ENCODE measurements around the gene AK1. TPM values are rescaled to one million over a fixed set of nuclear protein-coding genes. Genes with fewer than 3 reads are reported as not detected.
A peak's percentile ranks its signal among the peaks of the same experiment; 100 is the strongest.

The AK1 gene
- total and polyA plus RNA-seq, 2 experiments from 2014 or later = 175 to 413 TPM

- peak overlapping the region; percentile 97 for H3K27ac ChIP-seq
- H3K36me3 ChIP-seq = peaks cover 30% of the 10 kb centered on the region
Measured at GRCh38 chr9:127896395-127897192, 19.1 kb upstream of the AK1 start.

DNA sequence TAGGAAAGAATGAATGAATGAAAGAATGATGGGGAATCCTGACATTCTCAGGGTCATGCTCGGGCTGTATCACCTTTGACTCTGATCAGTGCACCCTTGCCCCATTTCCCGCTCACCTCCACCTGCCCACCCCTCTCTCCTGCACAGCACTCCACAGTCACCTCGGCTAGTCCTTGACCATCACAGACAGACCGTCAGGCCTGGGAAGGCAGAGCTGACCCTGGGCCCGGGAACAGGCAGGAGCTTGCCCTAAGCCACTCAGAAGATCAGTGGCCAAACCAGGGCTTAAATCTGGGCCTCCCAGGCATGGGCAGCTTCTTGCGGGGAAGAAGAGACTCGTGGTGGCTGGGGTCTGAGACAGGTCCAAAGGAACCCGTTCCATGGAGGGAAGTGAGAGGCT is 18.3 kb upstream of the AK1 start:
- no peak overlapping the region for H3K4me3 ChIP-seq

More at GRCh38 chr9:127896395-127897192, 19.1 kb upstream of the AK1 start:
- Histone ChIP-seq H3K4me1 (ENCODE audit: low read depth) (peaks cover 13% of the 10 kb centered on the region), H3K9me3 (ENCODE audit: low read depth) (no peaks in the 10 kb centered on the region), H3K27me3 (no peaks in the 10 kb centered on the region), H3K4me3 (peak overlapping the region; percentile 18)
- no peak for DNase-seq (ENCODE audit: low read depth in 1 of 2, low spot score in 1 of 2)
- TF ChIP-seq CTCF (IDR thresholded peaks at IDR 0.05; ENCODE audit: low read depth, low read length) = no peak

DNA sequence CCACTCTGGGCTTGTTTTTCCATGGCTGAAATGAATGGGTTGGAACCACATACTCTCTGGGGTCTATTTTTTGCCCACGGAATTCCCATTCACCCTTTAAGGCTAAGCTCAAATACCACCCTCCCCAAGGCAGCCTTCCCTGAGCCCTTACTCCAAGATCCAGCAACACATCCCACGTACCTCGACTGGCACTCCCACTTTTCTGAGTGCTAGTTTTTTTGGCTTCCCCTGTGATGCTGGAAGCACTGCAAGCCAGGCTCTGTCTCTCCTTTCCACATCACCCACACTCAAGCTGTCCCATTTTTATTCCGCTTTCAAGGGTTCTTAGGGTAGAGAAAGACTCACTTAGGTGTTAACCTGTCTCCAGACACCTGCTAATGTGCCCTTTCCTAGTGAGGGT is 15.9 kb upstream of the AK1 start:
- Histone ChIP-seq H3K27ac (no peak overlapping the region), H3K4me3 (no peak overlapping the region), H3K4me1 (ENCODE audit: low read depth) (peaks cover 10% of the 10 kb centered on the region), H3K9me3 (ENCODE audit: low read depth) (no peaks in the 10 kb centered on the region), H3K36me3 (peaks cover 35% of the 10 kb centered on the region), H3K27me3 (no peaks in the 10 kb centered on the region)
- TF ChIP-seq CTCF (IDR thresholded peaks at IDR 0.05; ENCODE audit: low read depth, low read length) = no peak
- DNase-seq (ENCODE audit: low read depth in 1 of 2, low spot score in 1 of 2) = no peak

More for the DNA sequence above, 18.3 kb upstream of the AK1 start:
- H3K27me3 ChIP-seq = no peaks in the 10 kb centered on the region
- no peaks in the 10 kb centered on the region for H3K9me3 ChIP-seq (ENCODE audit: low read depth)
- no peak for DNase-seq (ENCODE audit: low read depth in 1 of 2, low spot score in 1 of 2)
- no peak for TF ChIP-seq CTCF (IDR thresholded peaks at IDR 0.05; ENCODE audit: low read depth, low read length)
- H3K27ac ChIP-seq = peak overlapping the region; percentile 97
- H3K4me1 ChIP-seq (ENCODE audit: low read depth) = peaks cover 13% of the 10 kb centered on the region
- H3K36me3 ChIP-seq = peaks cover 30% of the 10 kb centered on the region

GRCh38 chr9:127892831-127893230 is 15.4 kb upstream of the AK1 start:
- H3K27ac ChIP-seq = no peak overlapping the region
- peaks cover 35% of the 10 kb centered on the region for H3K36me3 ChIP-seq

GRCh38 chr9:127890053-127890452 is 12.6 kb upstream of the AK1 start:
- no peak for DNase-seq (ENCODE audit: low read depth in 1 of 2, low spot score in 1 of 2)
- Histone ChIP-seq H3K4me1 (ENCODE audit: low read depth) (peaks cover 4% of the 10 kb centered on the region), H3K9me3 (ENCODE audit: low read depth) (no peaks in the 10 kb centered on the region), H3K36me3 (peaks cover 46% of the 10 kb centered on the region), H3K27ac (no peak overlapping the region), H3K27me3 (no peaks in the 10 kb centered on the region), H3K4me3 (no peak overlapping the region)
- no peak for TF ChIP-seq CTCF (IDR thresholded peaks at IDR 0.05; ENCODE audit: low read depth, low read length)

More at GRCh38 chr9:127892831-127893230, 15.4 kb upstream of the AK1 start:
- no peaks in the 10 kb centered on the region for H3K9me3 ChIP-seq (ENCODE audit: low read depth)
- no peak overlapping the region for H3K4me3 ChIP-seq
- no peaks in the 10 kb centered on the region for H3K27me3 ChIP-seq
- peaks cover 13% of the 10 kb centered on the region for H3K4me1 ChIP-seq (ENCODE audit: low read depth)
- DNase-seq (ENCODE audit: low read depth in 1 of 2, low spot score in 1 of 2) = no peak
- TF ChIP-seq CTCF (IDR thresholded peaks at IDR 0.05; ENCODE audit: low read depth, low read length) = no peak

All from cardiac muscle cell (in vitro differentiated cells and primary cell).